Gastroesophageal sphincter (tissue), 3 donors: Measurements from ENCODE around the gene HPN.

Experiments
- EP300 ChIP-seq: sonication (generic); formaldehyde crosslinking; IDR thresholded peaks from one replicate; pipeline ENCODE4 v1.6.1; 2017; ENCODE audit warnings: antibody characterized with exemption, mild to moderate bottlenecking
- POLR2A ChIP-seq, 2 donors: fragments of 450-650 bp; IDR thresholded peaks; one replicate each; pipeline ENCODE4 v1.6.1; 2017; ENCODE audit warnings: antibody characterized with exemption in 2 of 2, mild to moderate bottlenecking in 2 of 2, moderate library complexity in 1 of 2
- POLR2AphosphoS5 ChIP-seq: sonication (generic); formaldehyde crosslinking; IDR thresholded peaks from one replicate; pipeline ENCODE4 v1.6.1; 2017; ENCODE audit warnings: antibody characterized with exemption
- TF ChIP-seq, protein P1 (sequence below), 4 experiments: fragments of 200-600 bp in 2 of 4; fragments of 450-650 bp in 2 of 4; sonication (generic) in 1 of 4; IDR thresholded peaks; one replicate each; pipeline ENCODE4 v1.5.1; 2017 to 2019; ENCODE audit warnings: antibody characterized with exemption in 4 of 4, mild to moderate bottlenecking in 2 of 4, moderate library complexity in 2 of 4

DNA sequence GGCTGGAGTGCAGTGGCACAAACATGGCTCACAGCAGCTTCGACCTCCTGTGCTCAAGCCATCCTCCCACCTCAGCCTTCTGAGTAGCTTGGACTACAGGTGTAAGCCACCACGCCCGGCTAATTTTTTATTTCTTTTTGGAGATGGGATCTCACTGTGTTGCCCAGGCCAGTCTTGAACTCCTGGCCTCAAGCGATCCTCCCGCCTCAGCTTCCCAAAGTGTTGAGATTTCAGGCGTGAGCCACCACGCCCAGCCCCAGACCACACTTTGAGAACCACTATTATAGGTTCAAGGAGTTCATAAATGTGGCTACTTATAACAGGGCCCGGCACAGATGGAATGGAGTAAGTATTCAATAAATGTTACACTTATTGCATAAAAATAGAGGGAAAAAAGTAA is 14.5 kb upstream of the HPN start:
- TF ChIP-seq, protein P1, sequence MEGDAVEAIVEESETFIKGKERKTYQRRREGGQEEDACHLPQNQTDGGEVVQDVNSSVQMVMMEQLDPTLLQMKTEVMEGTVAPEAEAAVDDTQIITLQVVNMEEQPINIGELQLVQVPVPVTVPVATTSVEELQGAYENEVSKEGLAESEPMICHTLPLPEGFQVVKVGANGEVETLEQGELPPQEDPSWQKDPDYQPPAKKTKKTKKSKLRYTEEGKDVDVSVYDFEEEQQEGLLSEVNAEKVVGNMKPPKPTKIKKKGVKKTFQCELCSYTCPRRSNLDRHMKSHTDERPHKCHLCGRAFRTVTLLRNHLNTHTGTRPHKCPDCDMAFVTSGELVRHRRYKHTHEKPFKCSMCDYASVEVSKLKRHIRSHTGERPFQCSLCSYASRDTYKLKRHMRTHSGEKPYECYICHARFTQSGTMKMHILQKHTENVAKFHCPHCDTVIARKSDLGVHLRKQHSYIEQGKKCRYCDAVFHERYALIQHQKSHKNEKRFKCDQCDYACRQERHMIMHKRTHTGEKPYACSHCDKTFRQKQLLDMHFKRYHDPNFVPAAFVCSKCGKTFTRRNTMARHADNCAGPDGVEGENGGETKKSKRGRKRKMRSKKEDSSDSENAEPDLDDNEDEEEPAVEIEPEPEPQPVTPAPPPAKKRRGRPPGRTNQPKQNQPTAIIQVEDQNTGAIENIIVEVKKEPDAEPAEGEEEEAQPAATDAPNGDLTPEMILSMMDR (IDR thresholded peaks at IDR 0.05) = no peak
- TF ChIP-seq POLR2A (IDR thresholded peaks at IDR 0.05) = no peak
- TF ChIP-seq POLR2AphosphoS5 = no peak
- no peak for TF ChIP-seq EP300
